HepG2 (cell line): ENCODE data around the gene TCFL5. TPM values are rescaled to one million over a fixed set of nuclear protein-coding genes. Genes with fewer than 3 reads are reported as not detected.

Source experiments
- AHDC1 ChIP-seq: sonication (generic); formaldehyde crosslinking; IDR thresholded peaks from 2 replicates; pipeline ENCODE4 v1.5.1; 2020; ENCODE audit warnings: mild to moderate bottlenecking, missing genetic modification reagents, borderline replicate concordance
- CHD2 ChIP-seq: IDR thresholded peaks from 2 replicates; pipeline ENCODE4 v1.6.1; 2011; ENCODE audit warnings: low read depth, low read length, improper control_type of control experiment
- DBP ChIP-seq: sonication (generic); formaldehyde crosslinking; IDR thresholded peaks from 2 replicates; pipeline ENCODE4 v1.4.0; 2020; ENCODE audit warnings: missing genetic modification reagents; ENCODE audit errors: not compliant biosample characterization
- EED ChIP-seq: sonication (generic); formaldehyde crosslinking; IDR thresholded peaks from 2 replicates; pipeline ENCODE4 v1.5.0; 2020; ENCODE audit warnings: mild to moderate bottlenecking, missing genetic modification reagents
- HOXD1 ChIP-seq: sonication (generic); formaldehyde crosslinking; IDR thresholded peaks from 2 replicates; pipeline ENCODE4 v1.5.0; 2020; ENCODE audit warnings: missing genetic modification reagents
- NFE2L1 ChIP-seq: sonication (generic); formaldehyde crosslinking; IDR thresholded peaks from 2 replicates; pipeline ENCODE4 v1.4.0; 2020; ENCODE audit warnings: missing genetic modification reagents, mild to moderate bottlenecking, borderline replicate concordance
- RBM22 ChIP-seq: fragments of 200-400 bp; formaldehyde crosslinking; optimal IDR thresholded peaks from 2 replicates; pipeline ENCODE3; 2017; ENCODE audit warnings: mild to moderate bottlenecking, low read length, moderate library complexity
- SMAD3 ChIP-seq: sonication (generic); formaldehyde crosslinking; IDR thresholded peaks from 2 replicates; pipeline ENCODE4 v1.4.0; 2020; ENCODE audit warnings: missing genetic modification reagents
- TP53 ChIP-seq: sonication (generic); formaldehyde crosslinking; conservative IDR thresholded peaks from 2 replicates; pipeline ENCODE4 v1.4.0; 2020; ENCODE audit warnings: missing genetic modification reagents
- ZBTB2 ChIP-seq: sonication (generic); formaldehyde crosslinking; IDR thresholded peaks from 2 replicates; pipeline ENCODE4 v1.8.0; 2022; ENCODE audit warnings: low read depth, missing genetic modification reagents
- ZNF362 ChIP-seq: sonication (generic); formaldehyde crosslinking; IDR thresholded peaks from 2 replicates; pipeline ENCODE4 v1.4.0; 2020; ENCODE audit warnings: missing genetic modification reagents, mild to moderate bottlenecking, borderline replicate concordance
- ZNF609 ChIP-seq: sonication (generic); formaldehyde crosslinking; IDR thresholded peaks from 2 replicates; pipeline ENCODE4 v1.4.0; 2020; ENCODE audit warnings: mild to moderate bottlenecking, missing genetic modification reagents, borderline replicate concordance
- ZNF766 ChIP-seq: sonication (generic); formaldehyde crosslinking; IDR thresholded peaks from 2 replicates; pipeline ENCODE4 v1.5.0; 2020; ENCODE audit warnings: missing genetic modification reagents, borderline replicate concordance
- ZNF790 ChIP-seq: sonication (generic); formaldehyde crosslinking; IDR thresholded peaks from 2 replicates; pipeline ENCODE4 v1.8.0; 2022; ENCODE audit warnings: missing genetic modification reagents, mild to moderate bottlenecking, borderline replicate concordance
- polyA plus RNA-seq, 8 experiments: library from polyadenylated mRNA; depleted of rRNA in 3 of 8; stranded (reverse) in 7 of 8; unstranded in 1 of 8; fragments of >200 nt; fragmentation: Illumina TruSeq in 4 of 8; extraction: Trizol in 4 of 8; gene quantifications; 2 replicates each; pipeline versions ENCODE4 v1.2.1 to v1.2.3, GENCODE V29; 2011 to 2016; ENCODE audit warnings: low read depth in 4 of 8, missing spikeins in 1 of 8, mixed read lengths in 1 of 8; ENCODE audit not compliant: insufficient read depth in 1 of 8
- total RNA-seq, 5 experiments: library from RNA; depleted of rRNA; stranded (reverse); fragments of >200 nt; fragmentation: Illumina TruSeq; extraction: Trizol; gene quantifications; 2 replicates each; pipeline ENCODE4 v1.2.3, GENCODE V29; 2016; ENCODE audit warnings: low read depth in 1 of 5

The TCFL5 gene
- total and polyA plus RNA-seq, 2 of the 13 experiments (the other 11 are each of a cell fraction or from before 2014, with no cell fraction given) = 14.8 to 20.0 TPM

GRCh38 chr20:62900052-62900691 lies 38.5 kb upstream of the TCFL5 start (continued):
- TF ChIP-seq ZNF362 (peak; percentile 12; the same call in 1 of the 2 replicates), NFE2L1 (CRISPR knock-in tag) (no peak), CHD2 (no peak), ZNF609 (peak; percentile 56; the same call in 1 of the 2 replicates), EED (peak; percentile 95), HOXD1 (CRISPR knock-in tag) (peak; percentile 70; the same call in 1 of the 2 replicates), SMAD3 (peak; percentile 79), ZNF766 (CRISPR knock-in tag) (no peak; the same call in none of the 2 replicates), ZBTB2 (CRISPR knock-in tag) (peak; percentile 77; the same call in 1 of the 2 replicates), ZNF790 (CRISPR knock-in tag) (0 out of 2 replicates have a peak, but pooled peaks have one; percentile 87), TP53 (peak; percentile 84; the same call in 1 of the 2 replicates), RBM22 (peak; percentile 100), DBP (CRISPR knock-in tag) (peak; percentile 54), AHDC1 (CRISPR knock-in tag) (no peak)
